ENCODE data around the gene TNFRSF1A. TPM values are rescaled to one million over a fixed set of nuclear protein-coding genes. Genes with fewer than 3 reads are reported as not detected.

Gene TNFRSF1A
- total RNA-seq, 1 donor from 2014 or later: 60.0 TPM

GRCh38 chr12:6285532-6286306, 56.2 kb downstream of the TNFRSF1A start:
- intact Hi-C loops (cut with DNase I): loop anchor here (2.0 kb wide), 1 partner anchor 223 kb away; no protein-coding TSS in a partner anchor
- no peak for DNase-seq (ENCODE audit: low spot score)

- DNase-seq (ENCODE audit: low spot score): peak; percentile 82
- intact Hi-C loops (cut with DNase I): loop anchor here (2.0 kb wide), 1 partner anchor 222 kb away; no protein-coding TSS in a partner anchor
These were observed 56.8 kb downstream of the TNFRSF1A start for GRCh38 chr12:6285063-6285477.

DNA sequence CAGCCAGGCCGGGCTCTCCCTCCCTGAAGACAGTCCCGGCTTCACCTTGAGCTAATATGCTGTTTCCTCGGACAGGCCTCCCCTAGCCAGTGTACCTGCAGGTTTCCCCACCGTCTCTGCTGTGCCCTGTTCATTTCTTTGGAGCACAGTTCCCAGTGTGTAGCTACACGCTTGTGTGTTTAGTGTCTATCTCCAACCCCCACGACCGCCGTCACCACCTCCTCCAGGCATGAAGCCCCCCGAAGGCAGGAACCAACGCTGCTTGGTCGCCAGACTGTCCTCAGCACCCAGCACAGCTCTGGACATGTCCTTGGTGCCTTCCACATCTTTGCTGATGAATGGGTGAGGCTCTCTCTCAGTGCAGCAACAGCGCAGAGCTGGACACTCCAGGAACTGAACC, 57.6 kb downstream of the TNFRSF1A start:
- no peak for DNase-seq (ENCODE audit: low spot score)
- intact Hi-C loops (cut with DNase I): loop anchor here (2.0 to 5.0 kb wide), 2 partner anchors 221 to 297 kb away; no protein-coding TSS in a partner anchor

- no peak for DNase-seq (ENCODE audit: low spot score)
- intact Hi-C loops (cut with DNase I): loop anchor here (5.0 kb wide), 1 partner anchor 295 kb away; no protein-coding TSS in a partner anchor
These were observed 59.4 kb downstream of the TNFRSF1A start for GRCh38 chr12:6282453-6282840.

DNA sequence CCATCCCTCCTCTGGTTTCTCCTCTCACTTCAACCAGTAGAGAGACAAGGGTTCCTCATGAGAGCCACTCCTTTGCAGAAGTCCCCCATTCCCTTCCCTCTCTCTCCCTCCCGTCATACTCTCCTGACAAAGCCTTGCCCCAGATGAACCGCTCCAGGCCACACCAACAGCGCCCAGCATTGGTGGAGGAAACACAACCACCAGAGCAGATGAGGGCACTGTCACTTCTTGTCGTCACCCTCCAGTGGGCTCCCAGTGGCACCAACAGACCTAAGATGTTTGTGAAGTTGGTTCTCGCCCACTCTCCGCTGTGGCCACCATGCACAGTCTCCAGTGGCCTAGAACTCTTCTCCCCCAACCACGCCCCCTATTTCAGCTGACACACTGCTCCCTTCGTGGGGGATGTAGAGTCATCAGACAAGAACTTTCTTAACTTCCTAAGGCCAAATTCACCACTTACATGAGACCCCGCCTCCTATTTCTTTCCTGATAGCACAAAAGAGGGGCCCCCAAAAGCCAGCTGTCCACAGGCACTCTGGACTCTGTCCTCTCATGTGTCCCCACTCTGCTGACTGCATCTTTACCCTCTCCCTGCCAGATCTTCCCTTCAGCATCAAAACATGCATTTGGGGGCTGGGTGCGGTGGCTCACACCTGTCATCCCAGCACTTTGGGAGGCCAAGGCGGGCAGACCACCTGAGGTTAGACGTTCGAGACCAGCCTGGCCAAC, 60.6 kb downstream of the TNFRSF1A start:
- intact Hi-C loops (cut with DNase I): loop anchor here (5.0 kb wide), 1 partner anchor 294 kb away; no protein-coding TSS in a partner anchor
- no peak for DNase-seq (ENCODE audit: low spot score)

- intact Hi-C loops (cut with DNase I): loop anchor here (5.0 kb wide), 1 partner anchor 293 kb away; no protein-coding TSS in a partner anchor
- DNase-seq (ENCODE audit: low spot score): no peak
These were observed 61.2 kb downstream of the TNFRSF1A start for GRCh38 chr12:6280672-6281071.

- DNase-seq (ENCODE audit: low spot score): no peak
- intact Hi-C loops (cut with DNase I): loop anchor here (5.0 kb wide), 1 partner anchor 293 kb away; no protein-coding TSS in a partner anchor
These were observed 61.8 kb downstream of the TNFRSF1A start for GRCh38 chr12:6280053-6280469.

GRCh38 chr12:6279631-6280030, 62.2 kb downstream of the TNFRSF1A start:
- intact Hi-C loops (cut with DNase I): loop anchor here (2.0 to 5.0 kb wide), 2 partner anchors 53 to 292 kb away; no protein-coding TSS in a partner anchor
- no peak for DNase-seq (ENCODE audit: low spot score)

- no peak for DNase-seq (ENCODE audit: low spot score)
- intact Hi-C loops (cut with DNase I): loop anchor here (2.0 kb wide), 1 partner anchor 52 kb away; no protein-coding TSS in a partner anchor
These were observed 62.6 kb downstream of the TNFRSF1A start for GRCh38 chr12:6279256-6279628.

Other genes starting within 250 kb of the TNFRSF1A start
- gene VWF, start 217.4 kb downstream of the TNFRSF1A start, total RNA-seq: 350 TPM
- 70.2 TPM for gene CD9, start 141.7 kb downstream of the TNFRSF1A start, total RNA-seq
- gene PLEKHG6, start 31.4 kb downstream of the TNFRSF1A start, total RNA-seq: 0.30 TPM
- gene SCNN1A, start 33.5 kb upstream of the TNFRSF1A start, total RNA-seq: 0.46 TPM
- 29.4 TPM for gene LTBR, start 42.1 kb upstream of the TNFRSF1A start, total RNA-seq
- not detected for gene CD27, start 102.9 kb upstream of the TNFRSF1A start, total RNA-seq
- gene TAPBPL, start 110.0 kb upstream of the TNFRSF1A start, total RNA-seq: 17.2 TPM
- 4.1 TPM for gene VAMP1, start 128.6 kb upstream of the TNFRSF1A start, total RNA-seq
- 174 TPM for gene MRPL51, start 151.2 kb upstream of the TNFRSF1A start, total RNA-seq
- gene NCAPD2, start 152.0 kb upstream of the TNFRSF1A start, total RNA-seq: 12.0 TPM
- 4,827 TPM for gene GAPDH, start 192.4 kb upstream of the TNFRSF1A start, total RNA-seq
- gene IFFO1, start 214.0 kb upstream of the TNFRSF1A start, total RNA-seq: 24.8 TPM
- gene NOP2, start 226.2 kb upstream of the TNFRSF1A start, total RNA-seq: 18.5 TPM

Data from cardiac septum (tissue), 1 donor.